ENCODE measurements around the gene CHI3L2. TPM values are rescaled to one million over a fixed set of nuclear protein-coding genes. Genes with fewer than 3 reads are reported as not detected.
A peak's percentile ranks its signal among the peaks of the same experiment; 100 is the strongest.

CHI3L2 gene
- total RNA-seq, 1 donor from 2014 or later, result 19.6 TPM

DNA sequence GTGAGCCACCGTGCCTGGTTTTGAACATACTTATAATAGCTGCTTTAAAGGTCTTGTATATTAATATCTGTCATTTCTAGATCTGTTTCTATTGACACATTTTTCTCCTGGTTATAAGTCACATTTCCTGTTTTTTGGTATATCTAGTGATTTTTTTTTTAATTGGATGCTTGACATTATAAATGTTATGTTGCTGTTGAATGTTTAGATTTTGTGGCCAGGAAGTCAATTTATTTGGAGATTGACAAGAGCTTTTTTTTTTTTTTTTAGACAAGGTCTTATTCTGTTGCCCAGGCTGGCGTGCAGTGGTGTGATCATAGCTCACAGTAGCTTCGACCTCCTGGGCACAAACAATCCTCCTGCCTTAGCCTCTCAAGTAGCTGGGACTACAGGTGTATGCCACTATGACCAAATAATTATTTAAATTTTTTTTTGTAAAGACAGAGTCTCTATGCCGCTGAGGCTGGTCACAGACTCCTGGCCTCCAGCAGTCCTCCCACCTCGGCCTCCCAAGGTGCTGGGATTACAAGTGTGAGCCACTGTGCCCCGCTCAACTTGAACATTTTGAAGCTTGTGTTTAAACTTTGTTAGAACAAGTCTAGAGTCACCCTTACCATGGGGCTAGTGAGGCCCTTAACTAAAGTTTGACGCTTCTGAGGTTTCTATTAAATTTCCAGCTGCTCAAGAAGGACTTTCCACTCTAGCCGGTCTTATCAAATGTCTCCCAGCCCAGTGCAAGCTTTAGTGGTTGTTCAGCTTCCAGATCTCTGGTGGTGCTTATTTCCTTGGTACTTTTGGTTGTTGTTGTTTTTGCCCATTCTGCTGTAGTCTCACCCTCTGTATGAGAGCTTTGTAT lies 8.6 kb upstream of the CHI3L2 start:
- Mint-ChIP-seq H3K27me3 (no peaks in the 10 kb centered on the region), H3K4me3 (peak overlapping the region; percentile 76), H3K36me3 (ENCODE audit: low read depth) (no peaks in the 10 kb centered on the region), H3K9me3 (no peaks in the 10 kb centered on the region), H3K4me1 (peaks cover 97% of the 10 kb centered on the region), H3K27ac (peak overlapping the region; percentile 95)
- DNase-seq, result no peak
- TF ChIP-seq, protein P1, sequence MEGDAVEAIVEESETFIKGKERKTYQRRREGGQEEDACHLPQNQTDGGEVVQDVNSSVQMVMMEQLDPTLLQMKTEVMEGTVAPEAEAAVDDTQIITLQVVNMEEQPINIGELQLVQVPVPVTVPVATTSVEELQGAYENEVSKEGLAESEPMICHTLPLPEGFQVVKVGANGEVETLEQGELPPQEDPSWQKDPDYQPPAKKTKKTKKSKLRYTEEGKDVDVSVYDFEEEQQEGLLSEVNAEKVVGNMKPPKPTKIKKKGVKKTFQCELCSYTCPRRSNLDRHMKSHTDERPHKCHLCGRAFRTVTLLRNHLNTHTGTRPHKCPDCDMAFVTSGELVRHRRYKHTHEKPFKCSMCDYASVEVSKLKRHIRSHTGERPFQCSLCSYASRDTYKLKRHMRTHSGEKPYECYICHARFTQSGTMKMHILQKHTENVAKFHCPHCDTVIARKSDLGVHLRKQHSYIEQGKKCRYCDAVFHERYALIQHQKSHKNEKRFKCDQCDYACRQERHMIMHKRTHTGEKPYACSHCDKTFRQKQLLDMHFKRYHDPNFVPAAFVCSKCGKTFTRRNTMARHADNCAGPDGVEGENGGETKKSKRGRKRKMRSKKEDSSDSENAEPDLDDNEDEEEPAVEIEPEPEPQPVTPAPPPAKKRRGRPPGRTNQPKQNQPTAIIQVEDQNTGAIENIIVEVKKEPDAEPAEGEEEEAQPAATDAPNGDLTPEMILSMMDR (IDR thresholded peaks at IDR 0.05), result no peak
- no peak for ATAC-seq (ENCODE audit: low read depth)
- ChIA-PET CTCF (interaction anchor here (0.5 to 4.9 kb wide), 13 partner anchors 10 to 453 kb away, joined by 3 to 69 read pairs (median 5); partner anchors contain the start of genes CEPT1 and DRAM2), POLR2A (interaction anchor here (0.6 to 8.8 kb wide), 18 partner anchors 7 to 374 kb away, joined by 3 to 258 read pairs (median 6); partner anchors contain the start of genes CD53, CEPT1, CHI3L2 and DENND2D)
- intact Hi-C loops (cut with micrococcal nuclease), result loop anchor here (2.0 to 5.0 kb wide), 5 partner anchors 257 to 547 kb away; partner anchors contain the start of genes CD53, KCNA3, LRIF1 and RAP1A

DNA sequence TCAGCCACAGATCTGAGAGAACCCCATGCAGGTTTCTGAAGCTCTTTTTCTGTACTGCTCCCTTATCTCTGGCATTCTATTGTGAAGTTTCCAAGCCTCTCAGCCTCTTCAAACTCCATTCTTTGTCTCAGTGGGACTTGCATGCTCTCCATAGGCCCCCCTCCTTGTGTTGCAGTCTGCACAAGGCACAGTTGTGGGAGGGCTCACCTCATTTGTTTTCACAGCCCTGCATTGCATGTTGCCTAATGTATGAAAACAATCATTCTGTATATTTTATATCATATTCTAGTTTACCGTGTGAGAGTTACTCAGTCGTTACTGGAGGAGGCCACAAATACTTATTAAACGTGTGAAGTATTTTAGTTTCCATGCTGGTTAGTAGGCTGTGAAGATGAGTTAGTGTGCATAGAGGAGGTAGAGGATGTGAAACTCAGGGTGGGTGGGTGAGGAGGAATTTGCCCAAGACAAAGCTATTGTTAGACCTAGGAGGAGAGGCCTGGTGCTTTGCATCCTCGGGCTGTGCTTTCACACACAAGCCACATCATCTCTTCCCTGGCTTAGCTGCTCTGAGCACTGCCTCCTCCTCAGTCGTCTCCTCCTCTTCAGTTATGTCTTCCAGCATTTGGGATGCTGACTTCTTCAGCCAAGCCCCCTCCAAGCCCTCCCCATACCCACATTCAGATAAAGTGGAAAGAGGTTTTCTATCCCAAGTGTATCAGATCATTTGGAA lies 7.8 kb upstream of the CHI3L2 start:
- CTCF ChIA-PET, result interaction anchor here (0.8 to 4.9 kb wide), 12 partner anchors 9 to 222 kb away, joined by 3 to 69 read pairs (median 5); partner anchors contain the start of genes CEPT1 and DRAM2
- intact Hi-C loops (cut with micrococcal nuclease), result loop anchor here (2.0 to 5.0 kb wide), 7 partner anchors 32 to 547 kb away; partner anchors contain the start of genes CD53, KCNA3, LRIF1 and RAP1A

DNA sequence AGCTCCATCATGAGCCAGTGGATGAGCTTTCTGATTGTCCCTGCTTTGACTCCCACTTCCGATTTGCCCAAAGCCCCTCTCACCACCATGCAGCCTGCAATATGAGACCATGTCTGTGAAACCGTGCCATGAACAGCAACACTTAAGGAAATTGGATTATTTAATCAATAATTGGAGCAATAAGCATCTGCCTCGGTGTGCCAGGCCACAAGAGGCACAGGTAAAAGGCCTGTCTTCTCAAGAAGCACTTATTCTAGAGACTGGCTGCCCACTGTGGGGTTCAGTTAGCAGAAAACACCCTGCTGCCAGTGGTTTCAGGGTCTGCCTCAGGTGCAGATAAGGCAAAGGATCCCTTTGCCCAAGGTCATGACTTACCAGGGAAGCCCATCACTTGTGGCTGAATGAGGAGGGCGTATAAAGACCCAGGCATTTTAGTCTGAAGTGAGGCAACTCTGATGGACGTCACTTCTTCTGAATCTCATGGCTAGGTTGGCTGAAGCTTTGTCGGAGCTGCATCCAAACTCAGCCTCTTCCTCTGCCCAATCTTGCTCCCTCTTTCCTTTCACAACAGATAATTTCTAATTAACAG lies 7.1 kb upstream of the CHI3L2 start:
- CTCF ChIA-PET, result interaction anchor here (0.8 to 4.9 kb wide), 15 partner anchors 9 to 221 kb away, joined by 3 to 69 read pairs (median 5); partner anchors contain the start of genes CEPT1 and DRAM2
- no peaks in the 10 kb centered on the region for H3K27me3 Mint-ChIP-seq

More for the DNA sequence above, 7.8 kb upstream of the CHI3L2 start:
- Mint-ChIP-seq H3K27me3 (no peaks in the 10 kb centered on the region), H3K27ac (peak overlapping the region; percentile 95), H3K36me3 (ENCODE audit: low read depth) (no peaks in the 10 kb centered on the region), H3K4me1 (peaks cover 91% of the 10 kb centered on the region), H3K4me3 (peak overlapping the region; percentile 76), H3K9me3 (no peaks in the 10 kb centered on the region)
- ATAC-seq (ENCODE audit: low read depth) (peak; percentile 51), DNase-seq (no peak)
- POLR2A ChIA-PET, result interaction anchor here (0.6 to 8.8 kb wide), 19 partner anchors 8 to 346 kb away, joined by 3 to 258 read pairs (median 5); partner anchors contain the start of genes CD53, CEPT1, CHI3L2 and DENND2D
- TF ChIP-seq, protein P1 (IDR thresholded peaks at IDR 0.05), result no peak

DNA sequence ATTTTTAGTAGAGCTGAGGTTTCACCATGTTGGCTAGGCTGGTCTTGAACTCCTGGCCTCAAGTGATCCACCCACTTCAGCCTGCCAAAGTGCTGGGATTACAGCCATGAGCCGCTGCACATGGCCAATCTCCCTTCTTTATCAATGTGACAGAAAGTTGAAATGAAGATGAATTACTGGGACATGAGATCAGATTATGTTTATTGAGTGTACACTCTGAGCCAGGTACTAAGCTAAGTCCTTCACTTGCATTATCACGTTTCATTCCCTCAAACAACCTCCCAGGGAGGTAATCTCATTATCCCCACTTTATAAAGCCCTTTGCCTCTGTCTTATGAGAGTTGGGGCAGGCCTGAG lies 6.3 kb upstream of the CHI3L2 start:
- intact Hi-C loops (cut with micrococcal nuclease), result loop anchor here (1.0 to 5.0 kb wide), 5 partner anchors 8 to 439 kb away; no protein-coding TSS in a partner anchor
- TF ChIP-seq, protein P1 (IDR thresholded peaks at IDR 0.05), result no peak
- H3K27me3 Mint-ChIP-seq, result no peaks in the 10 kb centered on the region
- peak overlapping the region; percentile 50 for H3K4me3 Mint-ChIP-seq
- ChIA-PET CTCF (interaction anchor here (0.8 to 4.9 kb wide), 10 partner anchors 14 to 191 kb away, joined by 3 to 69 read pairs (median 8); partner anchors contain the start of genes CEPT1 and DRAM2), POLR2A (interaction anchor here (0.7 to 8.8 kb wide), 12 partner anchors 8 to 535 kb away, joined by 3 to 258 read pairs (median 6); partner anchors contain the start of genes ATP5PB, CEPT1, DRAM2 and WDR77)
- H3K27ac Mint-ChIP-seq, result peak overlapping the region; percentile 95
- H3K4me1 Mint-ChIP-seq, result peaks cover 89% of the 10 kb centered on the region
- ATAC-seq (ENCODE audit: low read depth), result no peak
- H3K36me3 Mint-ChIP-seq (ENCODE audit: low read depth), result no peaks in the 10 kb centered on the region
- no peaks in the 10 kb centered on the region for H3K9me3 Mint-ChIP-seq
- no peak for DNase-seq

More for the DNA sequence above, 7.1 kb upstream of the CHI3L2 start:
- TF ChIP-seq, protein P1 (IDR thresholded peaks at IDR 0.05), result no peak
- no peak for ATAC-seq (ENCODE audit: low read depth)
- no peak for DNase-seq
- Mint-ChIP-seq H3K4me3 (peak overlapping the region; percentile 76), H3K9me3 (no peaks in the 10 kb centered on the region), H3K4me1 (peaks cover 89% of the 10 kb centered on the region), H3K27ac (peak overlapping the region; percentile 95), H3K36me3 (ENCODE audit: low read depth) (no peaks in the 10 kb centered on the region)
- POLR2A ChIA-PET, result interaction anchor here (0.6 to 8.8 kb wide), 23 partner anchors 8 to 536 kb away, joined by 3 to 258 read pairs (median 5); partner anchors contain the start of genes ATP5PB, CD53, CEPT1 and CHI3L2
- intact Hi-C loops (cut with micrococcal nuclease), result loop anchor here (5.0 kb wide), 2 partner anchors 33 to 438 kb away; no protein-coding TSS in a partner anchor

Data from activated B cell treated with CpG ODN at 0.5 μM for 24 hours (primary cell).